NCI-H1417 treated with DMSO at 0.1 percent for 48 hours (cell line): ENCODE measurements around the gene GLT6D1.

Experiments
- DNase-seq: peaks from one replicate; lab custom pipeline; 2025; lab: John Stamatoyannopoulos, UW

GLT6D1 gene

GRCh38 chr9:135622415-135623020 lies 16.8 kb downstream of the GLT6D1 start:
- DNase-seq: no peak

- no peak for DNase-seq
These were observed 18.8 kb downstream of the GLT6D1 start for GRCh38 chr9:135620558-135620957.

GRCh38 chr9:135619599-135619886 lies 19.8 kb downstream of the GLT6D1 start:
- DNase-seq: no peak

GRCh38 chr9:135618866-135619598 lies 20.3 kb downstream of the GLT6D1 start:
- DNase-seq: no peak

- DNase-seq: no peak
These were observed 21.3 kb downstream of the GLT6D1 start for GRCh38 chr9:135617991-135618411.

GRCh38 chr9:135617538-135617900 lies 21.8 kb downstream of the GLT6D1 start:
- DNase-seq: no peak

GRCh38 chr9:135616619-135617537 lies 22.5 kb downstream of the GLT6D1 start:
- no peak for DNase-seq

DNA sequence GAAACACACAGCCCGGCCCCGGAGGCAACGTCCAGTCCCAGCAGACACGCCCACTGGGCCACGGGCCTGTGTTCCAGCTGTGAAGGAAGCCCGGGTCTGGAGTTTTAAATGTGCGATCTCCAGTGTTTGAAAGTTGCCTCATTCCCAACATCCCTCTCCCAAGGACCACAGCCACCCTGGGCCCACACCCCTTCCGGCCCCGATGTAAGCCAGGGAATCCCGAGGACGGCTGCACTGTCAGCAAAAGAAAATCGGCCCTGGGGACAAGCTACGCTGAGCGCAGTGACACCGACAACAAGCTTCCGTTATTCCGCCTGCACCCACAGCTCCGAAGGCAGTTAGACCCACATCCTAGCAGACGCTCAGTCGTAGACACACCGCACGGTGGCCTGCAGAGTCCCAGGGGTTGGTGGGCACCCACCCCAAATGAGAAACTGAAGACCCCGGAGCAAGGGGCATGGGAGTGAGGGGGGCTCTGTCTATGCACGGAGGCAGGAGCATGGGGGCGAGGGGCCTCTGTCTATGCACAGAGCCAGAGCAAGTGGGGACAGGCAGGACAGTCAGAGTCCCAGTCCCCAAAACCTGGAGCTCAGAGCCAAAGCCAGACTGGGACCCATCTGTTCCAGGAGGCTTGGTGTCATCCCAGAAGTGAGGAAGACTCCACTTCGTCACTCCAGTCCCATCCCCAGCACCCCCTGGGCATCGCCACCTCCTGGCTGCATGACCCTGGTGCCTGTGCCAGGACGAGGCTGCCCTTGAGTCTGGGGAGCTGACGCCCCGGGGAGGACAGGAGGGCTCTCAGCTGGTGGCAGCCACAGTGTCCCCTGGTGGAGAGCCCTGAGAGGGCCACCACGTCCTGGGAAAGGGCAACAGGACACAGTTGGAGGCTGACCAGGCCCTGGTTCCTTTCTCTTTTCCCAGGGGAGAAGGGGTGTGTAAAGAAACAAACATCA lies 23.4 kb downstream of the GLT6D1 start:
- DNase-seq: no peak

DNA sequence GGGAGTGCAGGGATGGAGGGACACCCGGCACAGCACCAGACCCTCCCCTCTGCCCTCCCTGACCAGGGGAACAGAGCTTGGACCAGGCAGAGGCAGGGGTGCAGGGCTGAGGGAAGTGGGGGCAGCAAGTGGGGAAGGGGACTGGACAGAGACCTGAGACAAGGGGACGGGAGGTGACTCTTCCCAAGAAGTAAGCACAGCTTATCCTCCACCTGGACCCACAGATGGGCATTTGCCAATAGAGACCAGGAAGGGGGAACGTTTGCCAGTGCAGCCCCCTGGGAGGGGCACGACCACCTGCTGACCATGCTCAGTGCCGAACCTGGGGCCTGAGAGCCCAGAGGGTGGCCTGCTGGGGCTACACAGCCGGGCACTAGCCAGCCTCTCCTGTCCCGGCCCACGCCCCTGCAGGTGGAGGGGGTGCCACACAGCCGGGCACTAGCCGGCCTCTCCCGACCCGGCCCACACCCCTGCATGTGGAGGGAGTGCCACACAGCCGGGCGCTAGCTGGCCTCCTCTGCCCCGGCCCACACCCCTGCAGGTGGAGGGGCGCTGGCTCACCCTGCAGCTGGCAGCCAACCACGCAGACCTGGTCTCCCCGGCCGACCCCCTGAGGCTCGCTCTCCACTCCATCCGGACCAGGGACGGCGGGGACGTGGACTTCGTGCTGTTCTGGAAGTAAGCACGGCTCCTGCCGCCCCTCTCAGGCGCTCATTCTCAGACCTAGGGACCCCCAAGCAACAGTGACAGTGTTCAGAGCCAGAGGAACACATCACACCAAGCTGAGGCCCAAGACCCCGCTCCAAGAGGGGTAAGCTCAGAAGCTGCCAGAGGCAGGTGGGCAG lies 24.3 kb downstream of the GLT6D1 start:
- DNase-seq: no peak

DNA sequence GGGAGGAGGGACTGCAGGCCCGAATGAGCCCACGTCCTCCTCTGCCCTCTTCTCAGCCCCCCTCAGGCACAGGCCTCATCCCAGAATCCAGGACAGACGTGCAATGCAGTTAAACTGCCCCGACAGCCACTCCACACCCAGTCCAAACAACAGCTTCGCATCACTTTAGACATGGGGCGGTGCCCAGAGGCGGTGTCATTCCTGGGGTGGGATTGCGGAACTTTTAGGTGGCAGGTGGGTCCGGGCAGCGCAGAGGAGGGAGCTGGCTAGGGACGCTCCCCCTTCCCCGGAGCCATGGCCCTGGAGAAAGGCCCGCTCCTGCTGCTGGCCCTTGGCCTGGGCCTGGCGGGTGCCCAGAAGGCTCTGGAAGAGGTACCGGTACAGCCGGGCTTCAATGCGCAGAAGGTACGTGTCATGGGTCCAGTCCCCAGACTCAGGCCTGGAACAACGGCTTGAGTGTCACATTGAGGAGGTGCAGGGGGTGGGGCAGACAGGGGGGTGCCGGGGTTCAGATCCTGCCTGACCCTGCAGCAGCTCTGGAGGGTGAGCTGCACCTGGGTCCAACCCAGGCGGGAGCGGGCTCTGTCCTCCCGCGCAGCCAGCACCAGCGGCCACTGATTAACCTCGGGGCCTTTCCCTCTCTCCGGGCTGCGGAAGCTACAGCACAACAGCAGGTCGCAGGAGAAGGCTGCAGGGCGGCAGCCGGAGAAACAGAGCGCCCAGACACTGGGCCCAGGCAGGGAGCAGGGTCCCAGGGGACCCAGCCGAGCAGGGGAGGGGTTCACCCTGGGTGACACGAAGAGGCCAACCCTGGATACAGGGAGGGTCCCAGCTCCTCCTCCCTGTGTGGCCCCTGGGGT lies 25.2 kb downstream of the GLT6D1 start:
- no peak for DNase-seq

DNA sequence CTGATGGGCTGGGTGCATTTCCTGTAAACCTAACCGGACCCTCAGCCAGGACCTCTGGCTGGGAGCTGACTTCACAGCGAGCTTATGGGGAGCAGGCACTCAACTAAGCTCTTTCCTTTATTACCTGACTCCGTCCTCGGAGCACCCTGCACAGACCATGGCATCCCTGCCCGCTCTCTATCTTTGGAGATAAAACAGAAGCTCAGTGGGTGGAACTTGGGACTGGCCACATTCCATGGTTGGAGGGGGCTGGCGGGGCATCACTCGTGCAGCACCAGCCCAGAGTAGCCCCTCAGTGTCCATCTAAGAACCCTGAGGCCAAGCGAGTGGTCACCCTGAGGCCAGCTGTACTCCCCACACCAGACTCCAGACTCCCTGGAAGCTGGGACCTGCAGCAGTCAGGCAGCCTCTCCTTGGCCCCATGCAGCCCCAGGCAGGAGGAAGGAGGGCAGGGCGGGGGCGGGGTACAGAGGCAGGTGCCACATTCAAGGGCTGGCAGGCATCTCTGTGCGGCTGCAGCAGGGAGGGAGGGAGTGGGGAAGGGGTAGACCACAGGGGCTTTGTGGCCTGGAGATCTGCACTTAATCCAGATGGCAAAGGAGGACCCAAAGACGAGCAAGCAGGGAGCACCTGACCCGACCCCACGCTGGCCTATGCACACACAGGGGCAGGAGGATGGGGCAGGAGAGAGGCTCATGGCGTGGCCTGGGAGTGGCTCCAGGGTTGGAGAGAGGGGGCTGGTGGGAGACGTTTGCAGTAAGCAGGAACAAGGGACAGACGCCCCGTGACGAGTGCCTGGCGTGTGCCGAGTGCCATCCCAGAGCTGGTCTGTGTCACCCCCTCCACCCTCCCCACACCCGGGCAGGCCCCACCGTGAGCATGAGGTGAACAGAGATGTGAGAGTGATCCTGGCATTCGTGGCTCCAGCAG lies 26.1 kb downstream of the GLT6D1 start:
- DNase-seq: no peak

GRCh38 chr9:135612437-135612836 lies 26.9 kb downstream of the GLT6D1 start:
- no peak for DNase-seq

GRCh38 chr9:135611875-135612209 lies 27.5 kb downstream of the GLT6D1 start:
- DNase-seq: no peak

GRCh38 chr9:135611142-135611874 lies 28.0 kb downstream of the GLT6D1 start:
- no peak for DNase-seq

DNA sequence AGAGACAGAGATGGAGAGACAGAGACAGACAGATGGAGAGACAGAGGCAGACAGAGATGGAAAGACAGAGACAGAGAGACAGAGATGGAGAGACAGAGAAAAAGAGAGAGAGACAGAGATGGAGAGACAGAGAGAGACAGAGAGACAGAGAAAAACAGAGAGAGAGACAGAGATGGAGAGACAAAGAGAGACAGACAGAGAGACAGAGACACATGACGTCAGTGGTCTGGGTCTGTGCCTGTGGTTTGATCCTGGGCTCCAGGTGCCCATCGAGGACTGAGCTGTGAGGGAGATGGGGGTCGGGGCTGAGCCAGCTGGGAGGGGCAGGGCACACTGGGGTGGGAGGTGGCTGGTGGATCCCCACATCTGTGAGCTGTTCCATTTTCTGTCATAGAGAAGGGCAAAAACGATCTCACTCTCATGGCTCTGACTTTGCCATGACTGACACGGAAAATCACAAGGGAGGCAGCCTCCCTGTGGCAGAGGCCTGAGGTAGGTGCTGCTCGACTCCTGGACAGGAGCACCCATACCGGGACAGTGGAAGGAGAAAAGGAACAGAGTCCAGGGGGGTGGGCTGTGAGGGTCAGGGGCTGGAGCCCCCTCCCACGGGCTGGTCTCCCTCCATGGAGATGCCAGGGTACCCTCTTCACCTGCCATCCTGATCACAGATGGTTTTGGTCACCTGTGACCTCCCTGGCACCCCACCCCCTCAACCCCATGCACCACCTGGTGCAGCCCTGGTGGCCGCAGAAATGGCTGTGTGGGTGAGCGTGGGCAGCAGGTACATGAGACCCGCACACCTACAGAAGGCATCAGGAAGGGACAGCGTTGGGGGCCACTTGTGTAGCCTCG lies 28.8 kb downstream of the GLT6D1 start:
- DNase-seq: no peak

- no peak for DNase-seq
These were observed 29.9 kb downstream of the GLT6D1 start for GRCh38 chr9:135609366-135609955.

GRCh38 chr9:135608999-135609317 lies 30.4 kb downstream of the GLT6D1 start:
- DNase-seq: no peak
